Measurements from ENCODE around the gene PDGFA.
"Not testable (repeated sequence)": the region's sequence is repeated elsewhere in the genome, so short reads cannot be mapped to it uniquely, and the experiment has no call there.

The PDGFA gene

DNA sequence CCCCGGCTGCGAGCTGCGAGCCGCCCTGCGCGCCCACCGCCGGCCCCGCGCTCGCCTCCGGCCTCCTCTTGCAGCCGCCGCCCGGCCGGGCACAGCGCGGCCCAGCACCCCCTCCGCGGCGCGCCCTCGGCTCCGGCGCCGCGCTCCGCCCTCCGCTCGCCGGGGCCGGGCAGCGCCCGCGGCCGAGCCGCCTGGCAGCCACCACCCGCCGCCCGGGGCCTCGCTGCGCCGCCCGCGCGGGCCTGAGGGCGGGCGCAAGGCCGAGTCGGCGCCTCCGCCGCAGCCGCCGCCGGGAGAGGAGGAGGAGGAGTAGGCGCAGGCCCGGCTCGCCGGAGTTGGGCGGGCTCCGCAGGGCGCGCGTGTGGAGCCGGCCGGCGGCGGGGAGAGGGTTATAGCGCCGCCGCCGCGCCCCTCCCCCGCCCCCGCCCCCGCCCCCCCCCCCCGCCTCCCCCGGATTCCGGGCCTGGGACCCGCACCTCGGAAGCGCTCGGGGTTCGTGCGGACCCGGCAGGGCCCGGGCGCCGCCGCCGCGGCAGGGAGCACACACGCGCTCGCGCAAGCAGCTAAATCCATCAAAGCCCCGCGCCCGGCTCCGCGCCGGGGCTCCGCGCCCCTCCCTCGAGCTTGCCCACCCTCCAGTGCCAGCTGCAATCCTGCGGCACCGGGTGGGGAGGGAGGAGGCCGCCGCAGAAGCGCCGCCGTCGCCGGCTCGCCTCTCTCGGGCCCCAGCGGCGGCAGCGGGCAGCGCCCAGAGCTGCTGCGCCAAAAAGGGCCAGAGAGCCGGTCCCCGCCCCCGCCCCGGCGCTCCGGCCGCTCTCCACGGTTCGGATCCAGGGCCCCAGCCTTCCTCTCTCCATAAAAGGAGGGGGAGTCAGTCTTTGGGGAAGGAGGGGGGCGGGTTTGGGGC is at the start of gene PDGFA:
Gene PDGFA, minus strand, starts transcription at position 363 of the 907 bp plus-strand sequence. CDS start 845 bp downstream, outside the sequence.
- DNase-seq, result no peak

DNA sequence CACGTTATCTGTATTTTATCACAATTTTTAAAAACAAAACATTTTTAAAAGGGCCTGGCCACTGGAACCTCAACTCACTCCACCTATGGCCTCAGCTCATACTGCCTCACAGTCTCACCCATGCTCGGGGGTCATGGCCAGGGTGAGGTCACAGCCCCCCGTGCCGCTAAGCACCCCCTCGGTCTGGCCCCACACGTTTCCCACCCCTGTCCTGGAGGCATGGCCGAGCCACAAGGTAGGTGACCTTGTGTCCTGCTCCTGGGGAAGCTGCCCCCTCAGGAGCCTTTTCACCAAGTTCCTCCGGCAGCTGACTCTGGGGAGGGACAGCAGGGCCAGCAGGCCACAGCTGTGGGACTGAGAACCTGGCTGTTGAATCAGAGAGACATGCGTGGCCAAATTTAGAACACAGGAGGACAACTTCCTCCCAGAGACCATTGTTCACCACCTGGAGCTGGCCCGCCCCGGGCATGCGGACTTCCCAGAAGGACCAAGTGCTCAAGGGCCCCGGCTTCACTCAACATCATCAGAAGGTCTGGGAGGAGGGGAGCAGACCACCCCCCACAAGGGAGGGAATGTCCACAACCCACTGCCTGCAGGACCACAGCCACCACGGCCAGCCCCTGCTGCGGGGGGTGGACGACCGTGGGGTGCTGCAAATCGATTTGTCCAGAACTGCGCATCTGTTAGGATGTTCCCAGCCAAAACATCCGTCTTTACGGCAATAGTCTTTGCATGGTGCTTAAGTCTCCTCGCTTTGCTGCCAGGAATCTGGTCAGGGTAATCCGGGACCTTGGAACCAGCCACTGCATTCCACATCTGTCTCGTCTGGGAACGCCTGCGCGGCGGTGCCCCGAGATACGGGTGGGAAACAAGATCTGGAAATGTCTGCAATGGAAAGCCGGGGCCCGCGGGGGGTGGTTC is 48.6 kb upstream of the PDGFA start:
- no peak for DNase-seq

DNA sequence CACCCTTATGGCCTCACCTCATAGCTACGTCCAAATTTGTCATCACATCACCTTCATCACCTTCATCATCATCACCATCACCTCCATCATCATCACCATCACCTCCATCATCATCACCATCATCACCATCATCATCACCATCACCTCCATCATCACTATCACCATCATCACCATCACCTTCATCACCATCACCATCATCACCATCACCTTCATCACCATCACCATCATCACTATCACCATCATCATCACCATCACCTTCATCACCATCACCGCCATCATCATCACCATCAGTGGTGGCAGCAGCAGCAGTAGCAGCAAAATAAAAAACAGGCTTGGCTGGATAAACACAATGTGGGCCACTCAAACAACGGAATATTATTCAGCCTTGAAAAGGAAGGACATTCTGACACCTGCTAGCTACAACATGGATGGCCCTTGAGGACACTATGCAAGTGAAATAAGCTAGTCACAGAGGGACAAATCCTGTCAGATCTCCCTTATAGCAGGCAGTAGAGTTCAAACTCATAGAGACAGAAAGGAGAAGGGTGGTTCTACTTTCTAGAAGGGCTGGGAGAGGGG is 47.7 kb upstream of the PDGFA start:
- no peak for DNase-seq

DNA sequence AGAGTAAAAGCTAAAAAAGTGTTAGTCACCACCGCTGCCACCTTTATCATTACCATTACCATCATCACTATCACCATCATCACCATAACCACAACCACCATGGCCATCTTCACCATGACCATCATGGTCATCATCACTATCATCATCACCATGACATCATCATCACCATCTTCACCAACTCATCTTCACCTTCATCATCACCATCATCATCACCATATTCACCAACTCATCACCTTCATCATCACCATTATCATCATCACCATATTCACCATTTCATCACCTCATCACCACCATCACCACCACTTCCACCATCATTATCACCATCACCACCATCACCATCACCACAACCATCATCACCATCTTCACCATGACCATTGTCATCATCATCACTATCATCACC is 46.5 kb upstream of the PDGFA start:
- DNase-seq, result no peak

DNA sequence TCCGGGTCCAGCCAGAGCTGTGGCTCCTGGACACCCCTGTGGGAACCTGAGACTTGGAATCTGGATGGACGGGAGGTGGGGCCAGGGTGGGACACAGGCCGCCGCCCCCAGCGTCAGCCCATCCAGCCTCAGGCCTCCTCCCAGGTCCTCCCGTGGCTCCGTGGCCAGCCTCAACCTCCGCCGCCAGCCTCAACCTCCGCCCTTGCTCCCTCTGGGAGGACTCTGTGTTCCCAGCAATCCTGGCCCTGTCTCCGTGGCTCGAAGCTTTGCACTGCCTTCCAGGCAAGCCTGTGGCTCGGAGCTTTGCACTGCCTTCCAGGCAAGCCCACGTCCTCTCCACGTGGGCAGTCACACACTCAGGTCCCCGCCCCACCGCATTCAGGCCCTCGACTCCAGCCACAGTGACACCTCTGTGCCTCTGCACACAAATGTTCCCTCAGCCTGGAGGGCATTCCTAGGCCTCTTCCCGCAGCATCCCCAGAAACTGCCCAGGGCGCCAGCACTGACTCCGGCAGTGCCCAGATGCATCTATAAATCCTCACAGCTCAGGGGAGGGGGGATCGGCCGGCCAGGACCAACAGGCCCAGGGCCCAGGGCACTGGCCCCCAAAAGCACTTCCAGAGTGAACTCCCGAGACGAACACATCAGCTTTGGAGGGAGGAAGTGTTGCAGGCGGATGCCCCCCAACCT is 44.7 kb upstream of the PDGFA start:
- no peak for DNase-seq

DNA sequence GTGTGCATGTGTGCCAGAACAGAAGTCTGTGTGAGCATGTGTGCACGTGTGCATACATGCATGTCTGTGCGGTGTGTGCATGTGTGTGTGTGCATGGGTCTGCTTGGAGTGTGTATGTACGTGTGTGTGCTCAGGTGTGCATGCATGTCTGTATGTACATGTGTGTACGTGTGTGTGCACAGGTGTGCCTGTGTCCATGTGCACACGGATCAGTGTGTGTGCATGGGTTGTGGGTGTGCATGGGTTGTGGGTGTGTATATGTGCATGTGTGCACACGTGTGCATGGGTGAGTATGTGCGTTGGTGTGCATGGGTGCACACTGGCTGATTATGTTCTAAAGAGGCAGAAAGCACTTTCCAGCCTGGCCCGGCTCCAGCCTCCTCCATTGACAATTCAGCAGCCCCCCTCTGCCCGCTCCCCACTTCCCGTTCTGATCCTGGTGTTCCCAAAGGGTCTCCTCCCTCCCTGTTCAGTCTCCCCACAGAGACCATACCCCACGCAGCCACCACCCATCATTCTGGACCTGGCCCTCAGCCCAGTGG is 44.1 kb upstream of the PDGFA start:
- DNase-seq, result no peak

DNA sequence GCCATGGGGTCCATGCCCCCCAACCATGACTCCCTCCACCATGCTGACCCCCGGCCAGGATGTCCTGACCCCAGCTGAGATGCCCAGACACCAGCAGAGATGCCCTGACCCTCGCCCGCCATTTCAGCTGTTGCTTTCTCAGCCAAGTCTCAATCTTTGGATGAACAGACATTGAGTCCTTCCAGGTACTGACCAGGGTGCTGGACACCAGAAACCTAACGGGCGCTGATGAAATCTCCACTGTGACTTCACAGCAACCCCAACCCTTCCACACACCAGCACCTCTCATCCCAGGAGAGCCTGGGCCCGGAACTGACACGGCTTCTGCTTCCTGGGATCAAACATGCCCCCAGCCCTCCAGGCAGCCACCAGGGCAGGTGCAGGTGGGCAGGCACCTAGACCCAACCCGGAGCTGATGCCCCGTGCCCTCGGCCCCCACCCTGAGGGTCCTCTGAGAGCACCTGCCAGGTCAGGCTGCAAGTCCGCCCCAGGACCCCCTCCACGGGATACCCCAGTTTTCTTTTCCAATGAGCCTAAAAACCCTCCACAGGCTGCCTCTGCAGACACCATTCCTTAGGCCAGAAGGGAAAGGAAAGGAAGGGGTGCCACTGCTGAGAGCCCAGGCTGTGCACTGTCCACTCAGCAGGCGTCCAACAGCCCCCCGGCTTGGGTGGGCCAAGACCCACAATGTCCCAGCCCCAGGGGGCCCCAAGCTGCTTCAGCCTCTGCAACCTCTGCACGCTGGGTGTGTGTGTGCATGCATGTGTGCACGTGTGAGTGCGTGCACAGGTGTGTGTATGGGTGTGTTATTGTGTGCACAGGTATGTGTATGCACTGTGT is 43.4 kb upstream of the PDGFA start:
- no peak for DNase-seq

DNA sequence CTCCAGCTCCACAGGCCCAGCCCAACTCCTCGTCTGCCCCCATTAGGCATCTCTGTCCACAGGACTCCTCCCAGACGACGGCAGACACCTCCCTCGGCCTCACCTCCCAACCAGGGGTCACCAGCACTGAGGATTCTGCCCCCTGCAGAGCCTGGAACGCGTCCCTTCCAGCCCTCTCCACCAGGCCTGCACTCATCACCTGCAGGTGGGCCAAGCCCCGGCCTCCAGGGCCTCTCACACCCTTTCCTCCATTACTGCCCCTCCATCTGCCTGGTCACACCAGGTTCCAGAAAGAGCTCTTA is 42.7 kb upstream of the PDGFA start:
- no peak for DNase-seq

DNA sequence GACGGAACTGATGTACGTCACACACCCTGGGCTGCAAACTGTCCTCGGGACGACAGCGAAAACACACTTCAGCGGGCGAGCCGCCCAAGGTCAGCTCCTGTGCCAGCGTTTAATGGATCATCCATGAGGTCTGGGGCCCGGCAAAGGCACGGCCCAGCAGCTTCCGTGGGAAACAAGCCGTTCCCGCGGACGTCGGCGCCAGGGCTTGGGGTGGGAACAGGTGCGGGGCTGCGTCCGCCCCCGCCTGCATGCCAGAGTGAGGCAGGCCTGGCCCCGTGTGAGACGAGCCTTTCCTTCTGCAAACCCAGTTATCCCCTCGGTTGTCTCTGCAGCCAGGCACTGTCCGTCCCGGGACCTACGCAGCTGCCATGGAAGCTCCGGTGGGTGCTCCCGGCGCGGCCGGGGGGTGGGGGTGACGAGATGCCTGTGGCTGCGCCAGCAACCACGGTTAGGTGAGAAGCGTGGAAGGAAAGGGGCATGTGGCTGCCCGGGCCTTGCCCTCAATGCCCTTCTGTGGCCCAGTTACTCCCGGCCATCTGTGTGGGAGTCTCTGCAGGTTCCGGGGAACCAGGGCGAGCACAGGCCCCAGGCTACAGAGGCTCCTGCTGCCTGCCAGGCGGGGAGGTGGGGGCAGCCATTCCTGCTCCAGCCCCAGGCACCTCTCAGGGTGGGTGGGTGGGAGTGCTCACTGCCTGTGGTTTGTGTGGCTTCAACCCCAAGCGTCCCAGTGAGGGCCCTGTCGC is 42.2 kb upstream of the PDGFA start:
- no peak for DNase-seq

DNA sequence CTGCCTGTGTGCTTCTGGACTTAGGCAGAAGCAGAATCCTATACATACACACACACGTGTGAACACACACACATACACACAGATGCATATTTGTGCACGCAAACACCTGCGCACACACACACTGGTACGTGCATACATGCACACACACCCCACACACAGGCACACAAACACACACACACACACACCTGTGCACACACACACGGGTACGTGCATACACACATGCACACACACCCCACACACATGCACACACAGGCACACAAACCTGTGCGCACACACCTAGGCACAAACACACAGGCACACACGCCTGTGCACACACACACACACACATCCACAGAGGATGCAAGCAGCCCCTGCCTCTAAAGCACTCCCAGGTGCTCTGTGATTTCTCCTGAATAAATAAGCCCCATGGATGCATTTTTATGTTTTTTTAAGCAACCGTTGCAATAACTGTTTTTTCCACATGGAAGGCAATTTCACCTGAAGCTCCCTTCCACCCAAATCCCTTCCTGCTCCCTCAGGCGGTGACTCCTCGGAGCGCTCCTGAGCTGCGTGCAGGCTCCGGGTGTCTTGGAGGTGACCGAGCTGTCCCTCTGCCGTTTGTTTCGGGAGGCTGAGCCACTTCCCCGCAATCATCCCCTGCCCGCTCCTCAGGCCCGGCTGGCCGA is 41.5 kb upstream of the PDGFA start:
- DNase-seq, result no peak

DNA sequence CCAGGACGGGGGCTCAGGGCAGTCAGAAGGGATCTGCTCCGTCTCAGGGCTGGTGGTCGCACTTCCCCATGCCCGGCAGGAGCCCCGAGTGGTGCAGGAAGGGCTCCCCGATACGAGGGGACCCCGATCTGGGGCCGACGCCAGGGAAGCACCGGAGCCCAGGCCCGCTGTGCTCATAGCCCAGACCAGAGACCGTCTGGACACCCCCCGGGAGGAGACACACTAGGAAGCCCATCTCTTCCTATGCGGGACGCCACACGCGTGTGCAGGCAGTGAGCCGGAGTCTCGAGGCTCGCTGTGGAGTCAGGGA is 39.7 kb upstream of the PDGFA start:
- DNase-seq, result no peak

DNA sequence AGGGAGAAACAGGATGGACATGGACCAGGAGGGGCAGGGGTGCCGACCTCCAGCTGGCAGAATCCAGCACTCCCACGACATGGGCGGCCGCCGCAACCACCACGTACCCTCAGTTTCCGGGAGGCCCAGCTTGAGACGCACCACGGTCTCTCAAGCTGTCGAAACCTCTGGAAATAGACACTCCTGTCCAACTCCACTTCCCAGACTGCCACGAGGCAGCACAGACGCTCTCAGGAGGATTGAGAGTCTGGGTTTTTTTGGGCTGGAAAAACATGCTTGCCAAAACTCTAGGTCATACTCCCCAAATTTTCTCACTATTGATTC is 37.9 kb upstream of the PDGFA start:
- no peak for DNase-seq

DNA sequence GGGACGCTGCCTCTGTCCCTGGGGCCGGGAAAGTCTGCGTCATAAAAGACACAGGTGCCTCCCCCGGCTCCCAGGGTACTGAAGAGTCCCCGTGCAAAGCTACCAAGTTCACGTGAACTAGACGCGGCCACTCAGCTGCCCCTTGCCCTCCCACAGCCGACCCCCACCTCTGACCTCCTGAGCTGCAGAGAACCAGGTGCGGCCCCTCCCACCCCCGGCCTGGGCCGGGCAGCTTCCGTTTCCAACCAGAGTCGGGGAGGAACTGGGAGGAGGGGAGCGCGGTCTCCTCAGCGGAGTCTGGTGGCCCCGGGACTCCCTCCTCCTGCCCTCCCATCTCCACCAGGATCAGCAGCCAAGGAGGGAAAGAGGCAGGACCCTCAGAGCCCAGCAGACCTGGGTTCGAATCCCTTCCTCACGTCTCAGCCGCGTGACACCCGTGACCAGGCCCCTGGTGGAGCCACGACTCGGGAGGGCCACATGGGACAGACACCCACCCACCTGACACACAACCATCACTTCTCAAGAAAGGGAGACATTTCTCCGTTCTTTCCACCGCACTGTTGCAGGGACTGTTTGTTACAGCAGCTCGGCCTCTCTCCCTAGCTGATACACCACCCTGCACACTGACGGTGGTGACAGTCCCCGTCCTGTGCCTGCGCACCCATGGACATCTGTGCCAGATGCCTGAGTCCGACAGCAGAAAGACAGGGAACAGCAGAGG is 37.4 kb upstream of the PDGFA start:
- no peak for DNase-seq

DNA sequence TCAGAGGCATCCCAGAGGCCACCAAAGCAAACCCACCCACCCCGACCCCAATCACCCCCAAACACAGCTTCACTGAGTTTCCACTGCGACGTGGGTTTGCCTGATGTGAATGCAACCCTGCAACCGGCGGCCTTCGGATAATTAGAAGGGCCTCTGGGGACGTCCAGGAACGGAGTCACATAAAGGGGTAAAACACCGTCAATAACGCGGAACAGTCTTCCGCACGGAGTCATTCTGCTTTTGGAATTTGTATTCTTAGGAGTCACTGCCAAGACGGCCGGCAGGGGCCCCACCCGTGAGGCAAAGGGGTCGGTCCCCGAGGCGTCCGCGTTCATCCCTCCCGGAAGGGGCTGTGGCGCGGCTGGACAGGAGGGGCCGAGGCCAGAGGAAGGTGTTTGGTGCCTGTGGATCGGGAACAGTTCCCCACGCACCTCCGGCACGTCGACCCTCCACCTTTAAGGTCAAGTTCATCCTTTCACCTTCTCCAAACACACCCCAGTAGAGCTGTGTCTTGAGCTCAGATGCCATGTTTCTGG is 36.7 kb upstream of the PDGFA start:
- no peak for DNase-seq

DNA sequence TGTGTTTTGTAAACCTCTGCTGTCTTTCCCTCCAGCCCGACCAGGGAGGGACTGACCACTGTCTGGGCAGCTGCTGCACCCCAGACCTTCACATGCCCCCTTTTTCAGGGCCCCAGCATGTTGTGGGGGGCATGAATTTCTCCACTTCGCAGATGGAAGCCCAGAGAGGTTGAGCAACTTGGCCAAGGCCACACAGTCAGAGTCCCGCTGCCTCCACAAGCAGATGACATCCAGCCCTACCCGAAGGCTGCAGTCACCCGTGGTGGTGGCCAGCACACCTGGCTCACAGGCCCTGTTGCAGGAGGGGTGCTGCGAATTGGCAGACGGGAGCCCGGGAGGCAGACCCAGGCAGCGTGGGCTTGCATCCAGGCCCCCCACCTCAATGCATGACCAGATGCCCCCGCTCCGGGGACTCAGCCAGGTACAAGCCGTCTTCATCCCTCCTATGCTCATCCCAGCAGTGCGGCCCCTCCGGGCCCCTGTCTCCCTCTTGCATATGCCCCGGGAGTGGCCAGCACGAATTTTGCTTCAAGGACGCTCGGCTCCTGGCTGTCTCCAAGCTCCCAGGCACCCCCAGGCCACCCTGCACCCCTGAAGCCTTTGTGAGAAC is 36.0 kb upstream of the PDGFA start:
- DNase-seq, result no peak

DNA sequence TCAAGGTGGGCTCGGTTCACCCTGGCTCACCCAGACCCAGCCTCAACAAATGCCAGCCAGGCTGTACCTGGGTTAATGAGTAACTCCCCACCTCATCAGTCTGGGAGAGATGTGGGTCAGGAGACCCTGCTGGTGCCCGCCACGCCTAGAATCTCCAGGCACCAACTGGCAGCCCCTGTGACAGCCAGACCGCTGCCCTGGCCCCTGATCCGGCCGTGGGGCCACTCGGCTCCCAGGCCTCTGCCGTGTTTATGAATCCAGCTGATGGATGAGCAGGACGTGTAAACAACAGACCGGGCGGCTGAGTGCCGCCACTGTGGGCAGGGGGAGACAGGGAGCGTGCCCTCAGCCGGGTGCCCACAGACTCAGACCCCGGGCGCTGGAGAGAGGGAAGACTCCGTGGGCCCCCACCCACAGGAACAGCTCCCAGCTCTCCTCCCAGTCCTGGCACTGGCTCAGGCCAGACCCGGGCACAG is 34.0 kb upstream of the PDGFA start:
- DNase-seq, result no peak

DNA sequence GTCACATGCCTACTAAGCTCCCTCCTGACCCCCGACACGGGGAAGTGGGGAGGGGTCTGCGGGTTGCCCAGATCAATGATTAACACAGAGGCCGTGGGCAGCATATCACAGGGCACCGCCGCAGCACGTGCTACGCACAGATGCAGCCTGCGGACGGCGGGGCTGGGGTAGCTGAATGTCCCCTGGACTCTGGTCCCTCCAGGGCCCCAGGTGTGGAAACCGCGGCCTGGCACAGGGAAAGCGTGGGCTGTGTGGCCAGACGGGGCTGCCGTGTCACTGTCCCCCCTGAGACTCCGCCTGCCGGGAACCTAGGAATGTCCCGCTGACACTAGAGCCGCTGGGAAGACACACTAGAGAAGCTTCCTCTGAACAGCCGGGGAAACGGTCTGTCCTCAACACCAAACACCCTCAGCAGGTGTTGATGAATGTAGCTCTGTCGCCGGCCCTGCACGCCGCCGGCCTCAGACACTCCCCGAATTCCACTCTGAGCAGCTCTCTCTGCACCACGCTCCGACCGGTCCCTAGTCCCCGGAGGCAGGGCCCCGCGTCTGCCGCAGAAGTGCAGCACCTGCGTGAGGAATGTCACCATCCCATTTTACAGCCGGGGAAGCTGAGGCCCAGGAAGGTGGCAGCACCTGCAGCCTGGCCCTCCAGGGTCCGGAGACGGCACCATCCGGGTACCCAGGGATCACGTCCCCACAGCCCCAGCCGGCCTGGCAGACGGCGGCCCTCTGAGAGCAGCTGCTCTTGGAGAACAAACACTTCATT is 33.4 kb upstream of the PDGFA start:
- no peak for DNase-seq

DNA sequence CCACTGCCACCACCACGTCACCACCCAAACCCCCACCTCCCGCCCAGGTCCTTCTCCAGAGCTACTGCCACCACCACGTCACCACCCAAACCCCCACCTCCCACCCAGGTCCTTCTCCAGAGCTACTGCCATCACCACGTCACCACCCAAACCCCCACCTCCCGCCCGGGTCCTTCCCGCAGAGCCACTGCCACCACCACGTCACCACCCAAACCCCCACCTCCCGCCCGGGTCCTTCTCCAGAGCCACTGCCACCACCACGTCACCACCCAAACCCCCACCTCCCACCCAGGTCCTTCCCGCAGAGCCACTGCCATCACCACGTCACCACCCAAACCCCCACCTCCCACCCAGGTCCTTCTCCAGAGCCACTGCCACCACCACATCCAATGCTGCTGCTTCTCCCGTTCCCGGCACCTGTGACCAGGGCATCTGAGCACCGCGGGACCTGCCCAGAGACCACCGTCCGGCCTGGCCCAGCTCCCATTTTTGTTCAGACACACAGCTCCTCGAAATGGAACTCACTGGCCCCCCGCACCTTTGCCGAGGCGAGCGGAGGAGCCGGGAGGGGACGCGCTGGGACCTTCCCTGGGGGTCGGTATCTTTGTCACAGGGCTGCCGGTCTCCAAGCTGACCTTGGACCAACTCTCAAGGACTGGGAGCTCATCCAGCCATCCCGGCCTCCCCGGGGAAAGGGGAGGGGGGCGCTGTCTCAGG is 32.7 kb upstream of the PDGFA start:
- not testable (repeated sequence) for DNase-seq

Data from KG1 (cell line).